Natural killer cell (primary cell): Measurements from ENCODE around the gene UBE2J1. TPM values are rescaled to one million over a fixed set of nuclear protein-coding genes. Genes with fewer than 3 reads are reported as not detected.

Experiments used
- ATAC-seq, 3 donors: fragments of 150-1000 bp in 2 of 3; fragments of 200-7000 bp in 1 of 3; cut with Tn5 transposase; 1 replicate in 1 of 3; 2 replicates in 2 of 3; pipeline ENCODE4 v1.10.0; 2021; ENCODE audit warnings: mild to moderate bottlenecking in 2 of 3, moderate library complexity in 2 of 3
- DNase-seq, 2 donors: peaks; one replicate each; pipeline versions ENCODE4 v3.0.0 to v3.0.0-alpha.2; 2013 to 2021; ENCODE audit warnings: mixed read lengths in 1 of 2
- H3K27ac ChIP-seq: one replicate; pipeline ENCODE4 v1.5.1; 2013; ENCODE audit warnings: mild to moderate bottlenecking, low read length
- H3K27me3 ChIP-seq: one replicate; pipeline ENCODE4 v1.6.1; 2013; ENCODE audit warnings: low read length; ENCODE audit not compliant: control insufficient read depth, insufficient read depth
- H3K36me3 ChIP-seq: one replicate; pipeline ENCODE4 v1.6.1; 2013; ENCODE audit warnings: low read length; ENCODE audit not compliant: control insufficient read depth, insufficient read depth
- H3K4me1 ChIP-seq: one replicate; pipeline ENCODE4 v1.6.1; 2013; ENCODE audit warnings: low read length; ENCODE audit not compliant: control insufficient read depth, insufficient read depth
- H3K4me3 ChIP-seq: one replicate; pipeline ENCODE4 v1.5.1; 2013; ENCODE audit warnings: low read length
- H3K9me3 ChIP-seq: one replicate; pipeline ENCODE4 v1.6.1; 2013; ENCODE audit warnings: low read length; ENCODE audit not compliant: control insufficient read depth, insufficient read depth
- H3K27ac Mint-ChIP-seq, 2 donors: one replicate each; pipeline ENCODE4 v1.8.0; 2022; ENCODE audit warnings: mild to moderate bottlenecking in 2 of 2, mixed read lengths in 2 of 2, moderate library complexity in 1 of 2
- H3K27me3 Mint-ChIP-seq, 2 donors: one replicate each; pipeline ENCODE4 v1.8.0; 2022; ENCODE audit warnings: low read depth in 2 of 2, mixed read lengths in 2 of 2
- H3K36me3 Mint-ChIP-seq: one replicate; pipeline ENCODE4 v1.8.0; 2022; ENCODE audit warnings: mixed read lengths
- H3K4me1 Mint-ChIP-seq, 2 donors: one replicate each; pipeline ENCODE4 v1.8.0; 2022; ENCODE audit warnings: mixed read lengths in 2 of 2
- H3K4me3 Mint-ChIP-seq: one replicate; pipeline ENCODE4 v1.8.0; 2022; ENCODE audit warnings: mild to moderate bottlenecking, moderate library complexity, mixed read lengths
- H3K9me3 Mint-ChIP-seq, 2 donors: one replicate each; pipeline ENCODE4 v1.8.0; 2022; ENCODE audit warnings: mixed read lengths in 2 of 2
- WGBS: methylation state at CpG from one replicate; pipeline ENCODE4 v1.1.7; 2013; ENCODE audit warnings: missing lambda C conversion rate; ENCODE audit not compliant: insufficient coverage; 5-methylcytosine and 5-hydroxymethylcytosine counted together
- intact Hi-C: fragments of 100-400 bp; cut with micrococcal nuclease; formaldehyde crosslinking; loops from one replicate; pipeline ENCODE4 v1.14.2; 2022
- total RNA-seq, 4 donors: library from RNA; stranded (reverse); fragments of 120-200 nt in 1 of 4; gene quantifications; one replicate each; pipeline versions ENCODE4 v1.2.3 to v1.2.4, GENCODE V29; 2013 to 2022
- TF ChIP-seq, protein P1 (sequence below): fragments of 200-600 bp; IDR thresholded peaks from one replicate; pipeline ENCODE4 v1.8.0; 2022; ENCODE audit warnings: antibody characterized with exemption

The UBE2J1 gene
- total RNA-seq, 3 donors from 2014 or later (not counting 1 experiment from before 2014, with no cell fraction given) = 34.1 to 58.1 (median 45.9) TPM

DNA sequence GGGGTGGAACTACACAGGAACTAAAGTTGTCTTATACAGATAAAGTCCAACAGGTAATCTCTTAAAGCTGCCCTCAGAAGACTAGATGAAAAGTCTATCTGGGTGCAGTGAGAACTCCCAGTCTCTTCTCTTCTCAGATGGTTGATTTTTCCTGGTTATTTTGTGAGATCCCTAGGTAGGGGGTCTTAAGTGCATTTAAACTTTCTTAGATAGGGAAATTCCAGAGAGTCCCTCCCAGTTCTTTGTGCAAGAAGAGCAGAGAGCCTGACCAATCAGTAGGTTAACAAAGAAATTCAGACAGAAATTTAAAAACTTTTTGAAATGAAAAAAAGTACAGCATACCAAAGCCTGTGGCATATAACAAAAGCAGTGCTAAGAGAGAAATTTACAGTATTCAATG, 35.5 kb downstream of the UBE2J1 start:
- no peak overlapping the region for H3K27ac Mint-ChIP-seq
- no peak overlapping the region for H3K4me3 ChIP-seq
- intact Hi-C loops = no loop called here

DNA sequence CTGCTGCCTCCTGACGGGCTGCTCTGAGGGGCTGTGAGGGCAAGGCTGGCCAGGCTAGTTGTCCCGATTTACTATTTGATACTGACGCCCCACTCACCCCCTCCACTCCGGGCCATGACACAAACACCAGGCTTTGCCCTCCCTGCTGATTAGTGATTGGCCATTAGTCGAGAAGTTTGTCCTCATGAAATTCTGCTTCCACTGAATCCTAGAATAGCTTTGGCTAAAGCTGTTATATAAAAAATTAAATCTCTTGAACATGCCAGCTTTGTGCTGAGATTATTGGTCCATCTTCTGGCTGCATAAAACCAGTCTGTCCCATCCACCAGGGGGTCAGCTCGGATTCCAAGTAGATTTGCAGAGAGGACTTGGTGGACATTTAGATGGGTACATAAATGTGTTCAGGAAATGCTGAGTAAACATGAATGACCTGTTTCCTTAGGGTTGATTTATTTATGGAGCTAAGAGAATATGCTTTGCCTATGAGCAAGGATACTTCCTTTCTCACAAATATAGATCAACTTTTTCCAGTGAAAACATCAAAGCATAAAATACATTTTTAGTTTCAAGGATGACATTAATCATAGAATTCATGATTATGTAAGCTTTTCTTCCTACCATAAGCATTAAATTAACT, 37.2 kb downstream of the UBE2J1 start, which contains the start of gene GABRR2:
Gene GABRR2 (minus strand): TSS at position 51 of the 637 bp plus-strand sequence. CDS start 134 bp downstream, outside the sequence.
- Mint-ChIP-seq H3K27ac (no peak within 1 kb of the TSS), H3K36me3 (peaks cover 8% of the 10 kb centered on the region), H3K27me3 (no peaks in the 10 kb centered on the region), H3K4me1 (peaks cover 4 to 6% of the 10 kb centered on the region in 2 donors), H3K4me3 (no peak within 1 kb of the TSS), H3K9me3 (no peaks in the 10 kb centered on the region)
- H3K9me3 ChIP-seq = no peaks in the 10 kb centered on the region
- ATAC-seq (no peak), DNase-seq (no peak)
- H3K4me1 ChIP-seq = no peaks in the 10 kb centered on the region
- H3K27me3 ChIP-seq = no peaks in the 10 kb centered on the region
- WGBS = 98% methylated on average over 6 of the region's 6 CpGs
- TF ChIP-seq, protein P1, sequence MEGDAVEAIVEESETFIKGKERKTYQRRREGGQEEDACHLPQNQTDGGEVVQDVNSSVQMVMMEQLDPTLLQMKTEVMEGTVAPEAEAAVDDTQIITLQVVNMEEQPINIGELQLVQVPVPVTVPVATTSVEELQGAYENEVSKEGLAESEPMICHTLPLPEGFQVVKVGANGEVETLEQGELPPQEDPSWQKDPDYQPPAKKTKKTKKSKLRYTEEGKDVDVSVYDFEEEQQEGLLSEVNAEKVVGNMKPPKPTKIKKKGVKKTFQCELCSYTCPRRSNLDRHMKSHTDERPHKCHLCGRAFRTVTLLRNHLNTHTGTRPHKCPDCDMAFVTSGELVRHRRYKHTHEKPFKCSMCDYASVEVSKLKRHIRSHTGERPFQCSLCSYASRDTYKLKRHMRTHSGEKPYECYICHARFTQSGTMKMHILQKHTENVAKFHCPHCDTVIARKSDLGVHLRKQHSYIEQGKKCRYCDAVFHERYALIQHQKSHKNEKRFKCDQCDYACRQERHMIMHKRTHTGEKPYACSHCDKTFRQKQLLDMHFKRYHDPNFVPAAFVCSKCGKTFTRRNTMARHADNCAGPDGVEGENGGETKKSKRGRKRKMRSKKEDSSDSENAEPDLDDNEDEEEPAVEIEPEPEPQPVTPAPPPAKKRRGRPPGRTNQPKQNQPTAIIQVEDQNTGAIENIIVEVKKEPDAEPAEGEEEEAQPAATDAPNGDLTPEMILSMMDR = no peak
- no peak within 1 kb of the TSS for H3K4me3 ChIP-seq
- intact Hi-C loops = no loop called here
- H3K36me3 ChIP-seq = no peaks in the 10 kb centered on the region
- no peak within 1 kb of the TSS for H3K27ac ChIP-seq

More for the DNA sequence above, 35.5 kb downstream of the UBE2J1 start:
- no peaks in the 10 kb centered on the region for H3K27me3 Mint-ChIP-seq
- Histone ChIP-seq H3K9me3 (no peaks in the 10 kb centered on the region), H3K36me3 (no peaks in the 10 kb centered on the region), H3K4me1 (no peaks in the 10 kb centered on the region), H3K27me3 (no peaks in the 10 kb centered on the region), H3K27ac (no peak overlapping the region)
- H3K4me1 Mint-ChIP-seq = peaks cover 4 to 12% of the 10 kb centered on the region in 2 donors
- TF ChIP-seq, protein P1 = no peak
- ATAC-seq (no peak), DNase-seq (no peak)
- H3K4me3 Mint-ChIP-seq = no peak overlapping the region
- H3K36me3 Mint-ChIP-seq = peaks cover 8% of the 10 kb centered on the region
- no peaks in the 10 kb centered on the region for H3K9me3 Mint-ChIP-seq

DNA sequence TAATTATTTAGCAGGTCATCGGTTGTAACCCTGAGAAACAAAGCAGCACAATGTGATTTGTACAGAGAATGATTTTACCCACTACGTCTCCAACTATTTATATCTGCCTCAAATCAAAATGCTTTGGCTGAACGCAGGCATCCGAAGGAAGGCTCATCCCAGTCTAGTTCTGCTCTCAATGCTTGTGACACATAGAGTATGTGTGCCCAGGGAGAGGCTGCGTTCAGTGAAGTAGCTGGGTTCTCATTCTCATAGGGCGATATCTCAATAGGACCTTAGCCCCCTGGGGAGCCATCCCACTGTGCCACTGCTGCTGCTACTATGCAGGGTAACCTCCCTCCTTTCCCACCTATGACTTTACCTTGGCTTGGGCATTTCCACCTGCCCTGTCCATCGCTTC, 37.8 kb downstream of the UBE2J1 start:
- Histone ChIP-seq H3K4me1 (no peaks in the 10 kb centered on the region), H3K4me3 (no peak overlapping the region), H3K27ac (no peak overlapping the region), H3K36me3 (no peaks in the 10 kb centered on the region), H3K27me3 (no peaks in the 10 kb centered on the region), H3K9me3 (no peaks in the 10 kb centered on the region)
- TF ChIP-seq, protein P1 = no peak
- H3K36me3 Mint-ChIP-seq = peaks cover 8% of the 10 kb centered on the region
- ATAC-seq = no peak
- no peak for DNase-seq
- H3K27me3 Mint-ChIP-seq = no peaks in the 10 kb centered on the region
- H3K4me1 Mint-ChIP-seq = peaks cover 0 to 4% of the 10 kb centered on the region in 2 donors
- no peaks in the 10 kb centered on the region for H3K9me3 Mint-ChIP-seq
- WGBS = 96% methylated on average over 7 of the region's 7 CpGs
- no peak overlapping the region for H3K27ac Mint-ChIP-seq
- H3K4me3 Mint-ChIP-seq = no peak overlapping the region
- intact Hi-C loops = no loop called here

GRCh38 chr6:89313006-89313405, 39.5 kb downstream of the UBE2J1 start:
- H3K36me3 ChIP-seq = no peaks in the 10 kb centered on the region
- peaks cover 0 to 2% of the 10 kb centered on the region in 2 donors for H3K27me3 Mint-ChIP-seq
- TF ChIP-seq, protein P1 = no peak
- intact Hi-C loops = no loop called here
- no peak overlapping the region for H3K27ac ChIP-seq
- no peak overlapping the region for H3K4me3 ChIP-seq
- DNase-seq (no peak), ATAC-seq (no peak)
- H3K4me3 Mint-ChIP-seq = no peak overlapping the region
- no peak overlapping the region for H3K27ac Mint-ChIP-seq
- peaks cover 0 to 4% of the 10 kb centered on the region in 2 donors for H3K4me1 Mint-ChIP-seq
- H3K9me3 Mint-ChIP-seq = no peaks in the 10 kb centered on the region
- no peaks in the 10 kb centered on the region for H3K9me3 ChIP-seq
- no peaks in the 10 kb centered on the region for H3K4me1 ChIP-seq
- H3K27me3 ChIP-seq = no peaks in the 10 kb centered on the region
- 93% methylated on average over 1 of the region's 1 CpG for WGBS
- H3K36me3 Mint-ChIP-seq = peaks cover 8% of the 10 kb centered on the region
